Measurements from ENCODE around the gene CCT4. TPM values are rescaled to one million over a fixed set of nuclear protein-coding genes. Genes with fewer than 3 reads are reported as not detected.
A peak's percentile ranks its signal among the peaks of the same experiment; 100 is the strongest.
"Not testable (repeated sequence)": the region's sequence is repeated elsewhere in the genome, so short reads cannot be mapped to it uniquely, and the experiment has no call there.

Gene CCT4
- total RNA-seq, 4 donors from 2014 or later: 46.3 to 83.7 (median 75.8) TPM

- Histone ChIP-seq H3K36me3 (no peaks in the 10 kb centered on the region), H3K4me1 (peaks cover 19% of the 10 kb centered on the region), H3K27me3 (no peaks in the 10 kb centered on the region), H3K4me3 (no peak overlapping the region), H3K27ac (no peak overlapping the region), H3K9me3 (no peaks in the 10 kb centered on the region)
- WGBS: 63% methylated on average over 3 of the region's 3 CpGs
- TF ChIP-seq CTCF (IDR thresholded peaks at IDR 0.05) (no peak), EP300 (IDR thresholded peaks at IDR 0.05) (no peak), POLR2A (IDR thresholded peaks at IDR 0.05) (no peak), POLR2AphosphoS5 (IDR thresholded peaks at IDR 0.05) (no peak)
- no peak for DNase-seq (ENCODE audit: low spot score in 2 of 2)
Measured at GRCh38 chr2:61857224-61857623, 31.2 kb downstream of the CCT4 start.

- Histone ChIP-seq H3K4me3 (peak overlapping the region; percentile 81), H3K27me3 (no peaks in the 10 kb centered on the region), H3K9me3 (no peaks in the 10 kb centered on the region), H3K27ac (peak overlapping the region; percentile 71), H3K36me3 (no peaks in the 10 kb centered on the region), H3K4me1 (peaks cover 19% of the 10 kb centered on the region)
- no peak for TF ChIP-seq EP300 (IDR thresholded peaks at IDR 0.05)
- no peak for TF ChIP-seq CTCF (IDR thresholded peaks at IDR 0.05)
- TF ChIP-seq POLR2A (IDR thresholded peaks at IDR 0.05): no peak
- no peak for TF ChIP-seq POLR2AphosphoS5 (IDR thresholded peaks at IDR 0.05)
- DNase-seq (ENCODE audit: low spot score in 2 of 2): no peak
- WGBS: 30% methylated on average over 9 of the region's 9 CpGs
Measured at GRCh38 chr2:61855318-61855613, 33.2 kb downstream of the CCT4 start.

GRCh38 chr2:61854564-61855317, 33.7 kb downstream of the CCT4 start:
- TF ChIP-seq EP300 (IDR thresholded peaks at IDR 0.05) (no peak), POLR2AphosphoS5 (IDR thresholded peaks at IDR 0.05) (no peak)
- H3K36me3 ChIP-seq: no peaks in the 10 kb centered on the region
- 2% methylated on average over 23 of the region's 23 CpGs for WGBS
- H3K4me1 ChIP-seq: peaks cover 19% of the 10 kb centered on the region
- H3K9me3 ChIP-seq: no peaks in the 10 kb centered on the region
- H3K27me3 ChIP-seq: no peaks in the 10 kb centered on the region
- DNase-seq (ENCODE audit: low spot score in 2 of 2): peak; percentile 93 to 95
- peak overlapping the region; percentile 82 for H3K27ac ChIP-seq
- H3K4me3 ChIP-seq: peak overlapping the region; percentile 81

- TF ChIP-seq POLR2A (IDR thresholded peaks at IDR 0.05) (no peak), CTCF (IDR thresholded peaks at IDR 0.05) (no peak), POLR2AphosphoS5 (IDR thresholded peaks at IDR 0.05) (no peak), EP300 (IDR thresholded peaks at IDR 0.05) (no peak)
- Histone ChIP-seq H3K36me3 (no peaks in the 10 kb centered on the region), H3K27me3 (no peaks in the 10 kb centered on the region), H3K27ac (peak within 1 kb of the TSS; percentile 82), H3K4me1 (peaks cover 19% of the 10 kb centered on the region), H3K9me3 (no peaks in the 10 kb centered on the region), H3K4me3 (peak within 1 kb of the TSS; percentile 81)
- 1% methylated on average over 28 of the region's 50 CpGs for WGBS
- DNase-seq (ENCODE audit: low spot score in 2 of 2): peak; percentile 85 to 88
Measured at GRCh38 chr2:61853847-61854563, 34.5 kb downstream of the CCT4 start, which contains the start of gene FAM161A. Gene FAM161A (minus strand): TSS chr2:61854060. CDS start chr2:61854041, 19 bp downstream.

GRCh38 chr2:61853086-61853846, 35.2 kb downstream of the CCT4 start:
- Histone ChIP-seq H3K4me3 (peak overlapping the region; percentile 81), H3K27me3 (no peaks in the 10 kb centered on the region), H3K27ac (peak overlapping the region; percentile 82), H3K4me1 (peaks cover 19% of the 10 kb centered on the region), H3K9me3 (no peaks in the 10 kb centered on the region), H3K36me3 (no peaks in the 10 kb centered on the region)
- 20% methylated on average over 26 of the region's 26 CpGs for WGBS
- DNase-seq (ENCODE audit: low spot score in 2 of 2): no peak
- no peak for TF ChIP-seq POLR2A (IDR thresholded peaks at IDR 0.05)
- no peak for TF ChIP-seq CTCF (IDR thresholded peaks at IDR 0.05)
- no peak for TF ChIP-seq POLR2AphosphoS5 (IDR thresholded peaks at IDR 0.05)
- no peak for TF ChIP-seq EP300 (IDR thresholded peaks at IDR 0.05)

- H3K4me3 ChIP-seq; H3K36me3 ChIP-seq; H3K27ac ChIP-seq; H3K27me3 ChIP-seq; DNase-seq (ENCODE audit: low spot score in 2 of 2); H3K9me3 ChIP-seq: not testable (repeated sequence)
- 98% methylated on average over 10 of the region's 10 CpGs for WGBS
- H3K4me1 ChIP-seq: peaks cover 19% of the 10 kb centered on the region
Measured at GRCh38 chr2:61851270-61851669, 37.2 kb downstream of the CCT4 start.

Measured in suprapubic skin (tissue), 4 donors.